Kasumi-1 (cell line): ENCODE data around the gene EPB41L1.
A peak's percentile ranks its signal among the peaks of the same experiment; 100 is the strongest.

Source experiments
- DNase-seq, 2 experiments: peaks; one replicate each; lab custom pipeline; 2025; lab: John Stamatoyannopoulos, UW

EPB41L1 gene

DNA sequence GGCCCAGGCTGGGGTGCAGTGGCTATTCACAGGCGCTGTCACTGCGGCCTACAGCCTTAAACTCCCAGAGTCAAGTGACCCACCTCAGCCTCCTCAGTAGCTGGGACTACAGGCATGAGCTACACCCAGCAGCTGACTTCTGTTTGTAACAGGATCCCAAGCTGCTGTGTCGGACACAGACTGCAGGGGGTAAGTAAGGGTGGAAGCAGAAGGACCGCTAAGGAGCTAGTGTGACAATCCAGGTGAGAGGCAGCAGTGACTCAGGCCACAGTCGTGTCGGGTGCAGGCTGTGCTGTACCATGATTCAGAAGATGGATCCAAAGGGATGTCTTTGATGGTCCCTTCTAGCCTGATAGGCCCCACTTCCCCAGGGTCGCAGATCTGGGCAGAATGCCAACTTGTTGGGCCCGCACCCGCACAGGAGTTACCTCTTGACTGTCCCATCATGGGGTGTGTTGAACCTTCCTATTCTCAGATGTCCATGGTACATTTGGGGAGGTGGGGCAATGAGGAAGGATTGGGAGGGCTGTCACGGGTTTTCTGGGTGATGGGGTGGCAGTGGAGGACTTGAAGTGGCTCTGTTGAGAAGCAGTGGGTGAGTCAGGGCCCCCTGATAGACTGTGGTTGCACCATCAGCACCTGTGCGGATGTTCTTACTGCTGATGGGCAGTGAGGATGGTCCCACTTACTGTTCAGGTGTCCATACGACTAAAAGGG, 107.0 kb downstream of the EPB41L1 start:
- DNase-seq, result no peak

DNA sequence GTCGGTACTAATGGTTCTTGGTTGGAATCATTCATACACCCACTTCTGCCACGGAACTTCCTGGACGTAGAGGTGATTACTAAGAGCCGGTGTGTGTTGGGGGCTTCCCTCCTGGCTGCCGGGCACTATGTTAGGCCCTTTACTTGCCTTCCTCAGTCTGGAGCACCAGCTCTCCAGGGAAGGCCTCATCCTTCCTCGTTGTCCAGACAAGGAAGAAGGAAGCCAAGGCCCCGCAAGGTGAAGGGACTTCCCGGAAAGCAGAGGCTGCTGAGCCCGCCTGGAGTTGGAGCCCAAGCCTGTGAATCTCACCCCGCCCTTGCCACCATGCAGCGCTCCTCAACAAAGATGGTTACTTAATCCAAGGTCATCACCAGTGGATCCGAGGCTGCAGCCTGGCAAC, 107.9 kb downstream of the EPB41L1 start:
- no peak for DNase-seq

DNA sequence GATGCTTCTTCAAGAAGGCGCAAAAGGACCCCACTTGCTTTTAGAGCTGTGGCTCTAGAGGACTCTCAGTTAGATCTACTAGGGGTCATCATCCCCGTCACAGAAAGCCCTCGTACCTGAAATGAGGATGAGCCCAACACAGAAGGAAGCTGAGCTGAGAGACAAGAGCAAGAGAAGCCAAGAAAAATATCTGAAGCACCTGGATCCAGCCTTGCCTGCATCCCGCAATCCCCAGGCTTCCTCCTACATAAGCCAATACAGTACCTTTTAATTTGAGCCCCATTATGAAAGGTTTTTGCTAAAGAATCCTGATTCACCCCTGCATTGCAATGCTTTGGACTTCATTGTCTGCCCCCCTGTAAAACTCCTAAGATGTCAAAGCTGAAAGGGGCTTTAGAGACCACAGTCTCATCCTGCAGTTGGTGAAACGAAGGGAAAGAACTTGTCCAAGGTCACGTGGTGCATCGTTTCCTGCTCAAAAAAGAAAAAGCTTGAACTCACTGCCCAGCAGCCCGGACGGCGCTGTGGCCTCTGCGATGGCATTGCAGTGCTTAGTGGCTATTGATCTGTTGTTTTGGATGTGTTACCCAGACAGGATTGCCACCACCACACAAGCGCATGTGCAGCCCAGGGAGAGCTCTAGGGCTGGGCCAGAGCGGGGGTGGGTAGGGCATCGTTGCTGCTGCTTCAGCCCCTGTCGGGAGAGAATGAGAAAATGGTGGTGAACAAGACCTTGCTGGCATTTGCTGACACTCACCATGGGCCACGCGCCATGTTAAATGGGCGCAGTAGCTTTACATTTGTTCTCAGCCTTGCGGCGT, 110.1 kb downstream of the EPB41L1 start:
- no peak for DNase-seq

DNA sequence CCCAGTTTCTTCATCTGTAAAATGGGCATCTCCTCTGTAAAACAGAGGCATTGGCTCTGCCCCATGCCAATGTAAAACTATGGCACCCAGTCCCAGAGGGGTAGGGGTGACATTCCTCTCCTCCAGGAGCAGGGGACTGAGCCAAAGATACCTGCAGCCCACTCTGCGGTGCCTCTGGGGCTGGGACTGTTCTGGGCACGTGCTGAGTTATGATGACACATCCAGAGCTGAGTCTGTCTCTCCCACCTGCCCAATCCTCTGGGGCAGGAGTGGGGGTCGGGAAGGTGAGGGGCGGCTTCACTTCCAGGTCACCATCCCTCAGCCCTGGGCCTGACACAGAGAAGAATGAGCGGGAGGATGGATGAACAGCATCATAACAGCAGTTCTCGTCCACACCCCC, 111.6 kb downstream of the EPB41L1 start:
- DNase-seq, result no peak

DNA sequence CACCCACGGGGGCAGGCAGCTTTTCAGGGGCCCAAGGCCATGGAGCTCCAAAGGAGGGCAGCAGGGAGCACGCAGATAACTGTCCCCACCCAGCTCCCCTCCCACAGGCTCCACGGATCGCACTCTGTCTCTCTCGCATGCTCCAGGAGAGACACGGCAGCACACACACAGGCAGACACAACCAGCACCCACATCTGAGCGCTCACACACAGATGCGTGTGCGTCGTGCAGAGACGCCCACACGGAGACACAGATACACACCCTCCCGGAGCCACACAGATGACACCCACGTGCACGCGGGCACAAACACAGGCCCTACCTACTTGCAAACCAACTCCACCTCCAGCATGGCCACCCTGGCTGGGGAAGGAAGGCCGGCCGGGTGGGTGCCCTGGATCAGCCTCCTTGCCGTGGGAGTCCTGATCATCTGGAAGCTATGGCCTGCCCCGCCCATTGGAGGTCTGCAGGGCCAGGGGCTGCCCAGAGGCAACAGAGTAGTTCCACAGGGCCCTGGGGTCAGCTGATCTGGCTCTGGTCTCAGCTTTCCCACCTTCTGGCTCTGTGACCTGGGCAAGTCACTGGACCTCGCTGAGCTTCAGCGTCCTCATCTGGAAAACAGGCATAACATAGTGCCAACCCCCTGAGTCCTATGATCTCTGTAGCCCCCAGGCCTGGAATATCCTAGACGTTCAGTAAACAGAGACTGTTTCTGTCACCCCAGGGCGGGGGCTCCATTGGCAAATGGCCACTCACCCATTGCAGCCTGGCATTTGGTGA, 113.3 kb downstream of the EPB41L1 start:
- no peak for DNase-seq

DNA sequence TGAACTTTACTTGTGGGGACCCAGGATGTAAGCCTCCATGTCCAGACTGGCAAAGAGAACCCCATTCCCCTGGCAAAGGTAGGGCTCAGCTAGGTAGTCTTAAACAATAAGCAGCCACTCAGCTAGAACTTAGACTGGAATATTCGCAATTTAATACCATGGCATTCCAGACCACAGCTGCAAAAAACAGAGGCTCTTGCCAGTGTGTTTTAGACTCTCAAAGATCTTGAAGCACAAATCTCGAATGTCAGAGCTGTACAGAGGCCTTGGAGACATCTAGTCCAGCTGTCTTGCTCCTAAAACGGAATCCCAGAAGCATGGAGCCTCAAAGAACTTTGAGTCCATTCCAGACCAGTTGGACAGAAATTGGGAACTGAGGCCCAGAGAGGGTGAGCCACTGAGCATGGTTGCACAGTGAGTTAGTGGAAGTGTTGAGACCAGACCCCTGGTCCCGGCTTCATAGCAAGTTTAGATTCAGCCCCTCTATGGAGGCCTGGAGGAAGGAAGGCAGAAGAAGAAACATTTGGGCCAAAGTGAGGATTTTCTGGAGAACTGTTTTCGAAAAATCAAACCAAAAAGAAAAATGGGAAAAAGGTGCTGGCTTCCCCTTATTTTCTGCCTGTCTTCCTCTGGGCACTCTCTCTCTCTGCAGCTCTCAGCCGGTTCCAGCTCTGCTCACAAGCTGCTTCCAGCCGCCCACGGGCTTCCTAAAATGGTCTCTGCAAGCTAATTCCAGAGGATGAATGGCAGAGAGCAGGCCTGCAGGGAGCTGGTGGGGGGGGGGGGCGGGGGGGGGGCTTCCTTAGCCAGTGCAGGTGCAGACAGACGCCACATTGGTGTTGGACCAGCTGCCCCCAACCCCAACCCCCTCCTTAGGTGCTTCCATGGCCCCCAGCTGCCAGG, 114.2 kb downstream of the EPB41L1 start:
- no peak for DNase-seq

DNA sequence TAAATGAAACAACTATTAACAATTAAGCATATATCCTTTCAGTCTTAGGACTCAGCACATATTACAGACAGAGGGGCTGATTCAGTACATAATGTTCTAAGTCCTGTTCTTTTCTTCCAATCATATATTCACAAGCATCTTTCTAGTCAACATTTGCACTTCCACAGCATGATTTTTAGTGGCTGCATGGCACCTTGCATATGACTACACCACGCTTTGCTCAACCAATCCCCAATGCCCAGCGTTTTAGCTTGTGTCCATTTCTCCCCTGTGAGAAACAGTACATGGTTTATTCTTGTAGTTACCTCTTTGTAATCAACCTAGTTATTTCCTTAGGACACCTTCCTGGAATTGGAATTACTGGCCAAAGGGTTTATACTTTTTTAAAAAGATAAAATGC, 115.0 kb downstream of the EPB41L1 start:
- DNase-seq, result no peak

DNA sequence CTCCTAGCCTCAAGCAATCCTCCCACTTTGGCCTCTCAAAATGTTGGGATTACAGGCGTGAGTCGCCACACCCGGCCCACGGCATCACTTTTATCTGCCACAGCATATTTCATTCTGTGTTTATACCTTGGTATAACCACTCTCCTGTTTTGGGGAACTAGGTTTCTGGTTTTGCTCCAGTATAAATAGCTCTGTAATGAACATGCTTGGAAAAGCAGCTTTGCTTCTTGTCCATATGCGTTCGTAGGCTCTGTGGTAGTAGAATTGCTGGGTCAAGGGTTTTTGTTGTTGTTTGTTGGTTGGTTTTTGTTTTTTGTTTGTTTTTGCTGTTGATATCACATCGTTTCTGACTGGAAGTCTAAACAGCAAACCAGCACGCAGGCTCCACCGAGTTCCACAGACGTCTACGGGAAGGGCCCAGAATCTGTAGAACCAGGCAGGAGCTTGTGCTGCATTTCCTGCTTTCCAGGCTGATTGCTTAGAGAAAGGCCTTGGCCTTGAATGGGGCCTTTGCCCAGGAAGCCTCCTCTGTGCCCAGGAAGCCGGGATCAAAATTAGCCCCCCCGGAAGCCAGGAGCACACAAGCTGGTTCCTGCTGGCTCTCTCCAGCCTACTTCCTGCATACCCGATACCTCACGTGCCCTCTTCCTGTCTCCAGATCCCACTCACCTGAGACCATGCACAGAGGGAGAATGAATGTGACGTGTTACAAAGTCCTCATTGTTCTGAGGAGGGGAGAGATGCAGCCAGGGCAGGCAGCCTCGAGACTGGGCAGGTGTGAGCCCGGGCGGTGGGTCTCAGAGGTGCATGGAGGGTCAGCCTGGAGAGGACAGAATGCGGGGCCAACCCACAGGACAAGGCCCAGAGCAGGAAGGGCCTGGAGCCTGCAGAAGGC, 116.5 kb downstream of the EPB41L1 start:
- DNase-seq, result no peak

DNA sequence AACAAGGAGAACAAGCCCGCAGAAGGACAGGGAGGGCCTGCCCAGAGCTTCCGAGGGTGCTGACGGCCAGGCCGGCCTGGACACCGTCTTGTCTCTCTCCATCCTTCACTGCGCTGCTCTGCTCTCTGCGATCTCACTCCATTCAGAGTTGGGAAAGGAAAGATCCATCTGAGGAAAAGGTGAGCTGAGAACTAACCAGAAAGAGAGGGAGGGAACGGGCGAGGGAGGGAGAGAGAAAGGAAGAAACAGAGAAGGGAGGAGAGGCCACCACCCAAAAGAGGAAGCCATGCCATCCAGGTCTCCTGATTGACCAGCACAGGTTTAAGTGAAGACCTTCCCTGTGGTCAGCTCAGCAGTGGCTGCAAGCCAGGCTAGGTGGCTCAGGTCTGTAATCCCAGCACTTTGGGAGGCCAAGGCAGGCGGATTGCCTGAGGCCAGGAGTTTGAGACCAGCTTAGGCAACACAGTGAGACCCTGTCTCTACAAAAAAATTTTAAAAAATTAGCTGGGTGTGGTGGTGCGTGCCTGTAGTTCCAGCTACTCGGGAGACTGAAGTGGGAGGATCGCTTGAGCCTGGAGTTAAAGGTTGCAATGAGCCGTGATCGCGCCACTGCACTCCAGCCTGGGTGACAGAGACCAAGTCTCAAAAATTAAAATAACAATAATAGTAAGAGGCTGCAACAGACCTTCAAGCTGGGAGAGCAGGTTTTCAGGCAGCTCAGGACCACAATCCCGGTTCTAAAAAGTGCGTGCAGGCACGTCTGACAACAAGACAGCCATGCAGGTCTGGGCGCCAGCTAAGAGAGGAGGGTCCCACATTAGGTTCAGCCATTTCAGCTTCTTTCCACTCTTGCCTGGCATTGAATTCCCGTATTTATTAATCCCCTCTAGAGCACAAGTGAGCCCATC, 117.4 kb downstream of the EPB41L1 start:
- DNase-seq, result no peak

DNA sequence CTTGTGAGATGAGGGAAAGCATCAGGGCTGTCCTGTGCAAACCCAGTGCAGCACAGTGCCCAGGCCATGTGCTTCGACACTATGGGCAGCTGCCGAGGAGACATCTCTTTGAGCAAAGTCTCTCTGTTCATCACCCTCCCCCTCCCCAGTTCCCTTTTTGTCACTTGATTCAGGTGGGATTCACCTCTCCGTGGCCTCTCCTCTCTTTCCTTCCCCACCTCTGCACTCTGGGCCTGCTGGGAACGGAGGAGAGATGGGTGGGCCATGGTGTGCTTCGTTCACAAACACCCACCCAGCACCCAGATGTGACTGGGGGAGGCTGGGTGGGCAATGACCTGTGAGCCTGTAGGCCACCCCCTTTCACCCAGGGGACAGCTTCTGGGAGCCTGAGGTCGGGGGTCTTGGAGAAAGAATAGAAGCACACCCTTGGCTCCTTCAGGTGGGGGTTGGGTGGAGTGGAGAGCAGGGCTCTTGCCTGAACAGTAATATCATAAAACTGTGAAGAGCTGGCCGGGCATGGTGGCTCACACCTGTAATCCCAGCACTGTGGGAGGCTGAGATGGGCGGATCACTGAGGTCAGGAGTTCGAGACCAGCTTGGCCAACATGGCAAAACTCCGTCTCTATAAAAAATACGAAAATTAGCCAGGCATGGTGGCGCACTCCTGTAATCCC, 118.1 kb downstream of the EPB41L1 start:
- no peak for DNase-seq

DNA sequence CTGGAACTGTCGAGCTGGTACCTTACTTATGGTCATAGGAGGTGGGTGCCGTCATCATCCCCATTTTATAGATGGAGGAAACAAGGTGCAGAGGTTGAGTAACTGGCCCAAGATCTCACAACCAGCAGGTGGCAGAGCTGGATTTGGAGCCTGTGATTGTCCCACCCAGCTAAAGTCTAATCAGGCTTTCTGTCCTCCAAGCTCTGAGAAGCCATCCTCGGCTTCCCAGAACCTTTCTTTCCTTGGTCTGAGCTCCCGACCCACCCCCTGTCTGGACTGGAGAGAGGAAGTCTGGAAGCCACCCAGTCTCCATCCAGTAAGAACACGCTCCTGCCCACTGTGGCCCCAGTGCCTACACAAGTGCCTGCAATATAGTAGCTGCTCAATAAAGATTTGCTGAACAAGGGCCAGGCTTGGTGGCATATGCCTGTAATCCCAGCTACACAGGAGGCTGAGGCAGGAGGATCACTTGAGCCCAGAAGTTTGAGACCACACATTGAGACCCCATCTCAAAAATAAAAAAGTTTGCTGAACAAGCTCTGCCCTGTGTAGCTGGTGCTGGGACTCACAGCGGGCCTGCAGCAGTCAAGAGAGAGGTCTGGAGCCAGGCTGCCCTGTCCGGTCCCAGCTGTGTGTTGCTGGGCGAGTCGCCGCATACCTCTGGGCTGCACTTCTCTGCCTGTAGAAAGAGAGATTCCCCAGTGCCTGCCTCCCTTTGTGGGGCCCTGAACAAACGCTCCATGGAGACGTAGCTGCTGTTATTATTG, 119.1 kb downstream of the EPB41L1 start:
- DNase-seq, result peak in 1 of 2 experiments; percentile 21

DNA sequence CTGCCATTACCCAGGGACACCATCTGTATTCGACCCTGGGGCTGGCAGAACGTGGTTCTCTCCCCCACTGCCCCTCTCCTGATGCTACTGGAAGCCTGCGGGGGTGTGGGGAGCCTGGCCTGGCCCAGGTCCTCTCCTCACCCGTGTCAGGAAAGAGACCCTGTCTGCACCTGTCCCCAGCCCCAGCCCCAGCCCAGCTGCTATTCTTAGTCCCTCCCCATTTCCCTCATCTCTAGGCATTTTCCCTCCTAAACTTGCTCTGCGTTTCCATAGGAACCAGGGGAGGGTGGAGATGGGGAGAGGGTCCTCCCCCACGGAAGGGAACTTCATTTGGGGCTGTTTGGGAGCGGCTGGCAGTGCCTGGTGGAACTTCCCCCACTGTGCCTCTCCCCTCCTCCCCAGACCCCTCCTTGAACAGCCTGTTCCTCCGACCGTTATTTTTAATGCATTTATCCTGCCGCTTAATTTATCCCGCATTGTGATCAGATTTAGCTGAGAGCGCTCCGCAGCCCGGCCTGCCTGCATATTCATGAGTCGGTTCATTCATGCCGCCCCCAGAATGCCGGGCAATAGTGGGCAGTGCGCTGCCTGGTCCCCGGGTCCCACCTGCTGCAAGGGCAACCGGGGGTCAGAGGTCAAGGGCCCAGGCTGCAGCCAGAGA, 119.8 kb downstream of the EPB41L1 start:
- DNase-seq, result no peak

DNA sequence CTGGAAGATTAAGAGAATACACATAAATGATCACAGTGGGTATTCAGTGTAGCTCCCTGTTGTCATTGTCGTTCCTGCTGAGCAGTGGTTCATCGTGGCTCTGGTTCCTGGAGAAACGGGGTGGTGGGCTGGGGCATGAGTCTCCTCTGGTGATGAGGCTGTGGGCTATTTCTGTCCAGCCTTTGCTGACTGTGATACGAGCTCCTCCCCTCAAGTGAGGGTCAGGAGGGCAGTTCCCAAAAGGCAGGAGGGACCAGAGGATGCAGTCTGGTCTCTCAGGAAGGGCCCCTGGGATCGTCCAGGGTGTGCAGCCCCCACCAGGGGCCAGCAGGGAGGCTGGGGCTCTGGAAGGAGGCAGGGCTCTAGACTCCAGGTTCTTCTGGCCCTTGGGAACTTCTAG, 120.5 kb downstream of the EPB41L1 start:
- no peak for DNase-seq

DNA sequence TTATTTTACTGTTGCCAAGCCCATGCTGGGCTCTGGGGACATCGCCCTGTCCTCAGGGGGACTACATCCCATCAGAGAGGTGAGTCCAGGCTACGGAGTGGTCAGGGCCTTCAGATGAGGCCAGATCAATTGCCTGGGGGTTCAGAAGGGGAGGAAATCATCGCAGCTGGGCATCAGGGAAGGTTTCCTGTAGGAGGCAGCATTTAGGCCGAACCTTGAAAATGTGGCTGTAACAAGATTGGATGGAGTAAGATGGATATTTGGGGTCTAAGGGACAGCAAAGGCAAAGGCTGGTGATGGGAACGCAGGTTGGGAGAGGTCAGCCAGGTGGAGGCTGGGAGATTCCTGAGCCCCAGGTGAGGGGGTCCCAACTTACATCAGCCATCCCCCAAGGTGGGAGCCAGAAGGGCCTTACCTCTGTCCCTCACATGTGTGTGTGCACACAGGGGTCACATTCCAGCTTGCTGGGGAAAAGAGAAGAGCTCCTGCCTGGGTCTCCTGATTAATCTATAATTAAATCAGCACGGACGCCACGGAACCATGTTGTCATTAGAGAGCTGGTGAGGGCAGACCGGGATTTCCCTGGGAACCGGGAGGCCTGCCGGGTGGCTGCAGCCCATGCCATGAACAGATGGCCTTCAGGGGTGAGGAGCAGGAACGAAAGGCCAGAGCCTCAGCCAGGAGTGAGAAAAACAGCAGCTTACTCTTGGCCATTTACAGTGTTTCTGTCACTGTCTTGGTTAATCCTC, 121.1 kb downstream of the EPB41L1 start:
- DNase-seq, result no peak

DNA sequence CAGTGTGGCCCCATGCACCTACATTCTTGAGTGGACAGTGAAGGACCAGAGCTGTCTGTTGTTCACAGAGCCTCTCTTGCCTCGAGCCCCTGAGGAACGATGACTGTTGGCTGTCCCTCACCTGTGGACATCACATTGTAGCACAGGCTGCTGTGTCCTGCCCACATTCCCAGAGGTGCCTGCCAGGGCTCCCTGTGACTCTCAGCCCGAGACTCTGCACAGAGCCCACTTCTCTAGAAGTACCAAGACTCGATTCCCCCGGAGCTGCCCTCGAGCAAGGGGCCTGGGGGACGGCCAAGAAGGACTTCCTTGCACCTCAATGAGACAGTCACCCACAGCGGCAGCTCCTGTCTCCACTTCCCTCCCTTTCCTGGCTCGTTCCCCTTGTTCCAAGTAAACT, 123.0 kb downstream of the EPB41L1 start:
- DNase-seq, result no peak

DNA sequence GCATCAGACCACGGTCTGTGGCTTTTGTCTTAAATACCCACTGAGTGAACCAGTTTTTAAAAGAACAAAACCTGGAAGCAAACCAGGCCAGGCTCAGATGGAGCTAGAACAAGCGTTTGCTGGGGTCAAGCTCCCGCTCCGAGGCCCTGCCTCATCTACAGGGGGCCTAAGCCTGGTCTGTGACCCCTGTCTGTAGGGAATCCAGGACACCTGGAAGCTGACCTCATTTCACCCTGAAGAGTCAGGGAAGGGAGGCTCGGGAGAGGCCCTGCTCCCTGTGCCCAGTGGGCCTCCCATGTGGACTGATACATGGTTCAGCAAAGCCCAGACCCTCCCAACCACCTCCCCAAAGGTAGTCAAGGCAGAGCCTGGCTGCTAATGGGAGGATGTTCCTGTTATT, 124.8 kb downstream of the EPB41L1 start:
- no peak for DNase-seq

DNA sequence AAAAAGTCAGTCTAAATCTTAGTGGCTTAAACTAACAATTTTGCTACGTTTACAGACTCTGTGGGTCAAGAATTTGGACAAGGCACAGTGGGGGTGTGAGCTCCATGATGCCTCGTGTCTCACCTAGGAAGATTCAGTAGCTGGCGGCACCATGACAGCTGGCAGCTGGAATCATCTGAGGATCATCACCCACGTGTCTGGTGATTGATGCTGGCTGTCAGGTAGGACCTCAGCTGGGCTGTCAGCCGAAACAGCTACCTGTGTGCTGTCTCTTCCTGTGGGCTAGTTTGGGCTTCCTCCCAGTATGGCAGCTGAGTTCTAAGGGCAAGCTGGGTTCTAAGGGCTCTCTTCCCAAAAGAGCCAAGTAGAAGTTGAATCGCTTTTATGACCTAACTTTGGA, 125.2 kb downstream of the EPB41L1 start:
- no peak for DNase-seq
